Large intestine (tissue), 3 donors: ENCODE measurements around the gene CTBS. TPM values are rescaled to one million over a fixed set of nuclear protein-coding genes. Genes with fewer than 3 reads are reported as not detected.

Source experiments
- DNase-seq, 2 donors: peaks; one replicate each; pipeline versions ENCODE4 v3.0.0 to v3.0.0-alpha.2; 2013
- H3K27ac ChIP-seq: one replicate; pipeline ENCODE4 v1.5.1; 2013; ENCODE audit warnings: low read length
- H3K27me3 ChIP-seq: 2 replicates; pipeline ENCODE4 v1.6.1; 2013; ENCODE audit warnings: low read length; ENCODE audit not compliant: control insufficient read depth, insufficient read depth
- H3K36me3 ChIP-seq: 2 replicates; pipeline ENCODE4 v1.6.1; 2013; ENCODE audit warnings: low read length; ENCODE audit not compliant: control insufficient read depth, insufficient read depth
- H3K4me1 ChIP-seq: one replicate; pipeline ENCODE4 v1.6.1; 2013; ENCODE audit warnings: low read length; ENCODE audit not compliant: control insufficient read depth, insufficient read depth
- H3K4me3 ChIP-seq: one replicate; pipeline ENCODE4 v1.5.1; 2013; ENCODE audit warnings: low read length
- H3K9me3 ChIP-seq: one replicate; pipeline ENCODE4 v1.6.1; 2013; ENCODE audit warnings: mild to moderate bottlenecking, low read depth, low read length, moderate library complexity; ENCODE audit not compliant: control insufficient read depth
- WGBS: methylation state at CpG from one replicate; pipeline ENCODE4 v1.1.5; 2013; ENCODE audit warnings: low lambda C conversion rate; ENCODE audit not compliant: insufficient coverage; 5-methylcytosine and 5-hydroxymethylcytosine counted together
- polyA plus RNA-seq: library from polyadenylated mRNA; unstranded; fragments of 120-200 nt; gene quantifications from one replicate; pipeline ENCODE4 v1.2.1, GENCODE V29; 2013

The CTBS gene
- polyA plus RNA-seq, 1 donor = 26.5 TPM

- H3K4me3 ChIP-seq = no peak overlapping the region
- H3K36me3 ChIP-seq = no peaks in the 10 kb centered on the region
- no peak overlapping the region for H3K27ac ChIP-seq
- DNase-seq = no peak
- no peaks in the 10 kb centered on the region for H3K4me1 ChIP-seq
- peaks cover 4% of the 10 kb centered on the region for H3K9me3 ChIP-seq
- no peaks in the 10 kb centered on the region for H3K27me3 ChIP-seq
- no CpG with 5 or more reads among the region's 3 CpGs for WGBS
Observed at GRCh38 chr1:84587099-84587498, 12.9 kb upstream of the CTBS start.

GRCh38 chr1:84585803-84586202, 11.6 kb upstream of the CTBS start:
- no CpG with 5 or more reads among the region's 1 CpG for WGBS
- H3K4me1 ChIP-seq = no peaks in the 10 kb centered on the region
- H3K9me3 ChIP-seq = peaks cover 4% of the 10 kb centered on the region
- no peaks in the 10 kb centered on the region for H3K27me3 ChIP-seq
- H3K36me3 ChIP-seq = no peaks in the 10 kb centered on the region
- no peak overlapping the region for H3K4me3 ChIP-seq
- H3K27ac ChIP-seq = no peak overlapping the region
- DNase-seq = no peak

- Histone ChIP-seq H3K27me3 (no peaks in the 10 kb centered on the region), H3K9me3 (peaks cover 4% of the 10 kb centered on the region), H3K36me3 (no peaks in the 10 kb centered on the region), H3K4me1 (no peaks in the 10 kb centered on the region), H3K27ac (no peak overlapping the region), H3K4me3 (no peak overlapping the region)
- DNase-seq = no peak
- no CpG with 5 or more reads among the region's 2 CpGs for WGBS
Observed at GRCh38 chr1:84584126-84584525, 9.9 kb upstream of the CTBS start.

GRCh38 chr1:84583648-84584047, 9.4 kb upstream of the CTBS start:
- H3K4me3 ChIP-seq = no peak overlapping the region
- 81% methylated on average over 4 of the region's 10 CpGs for WGBS
- no peaks in the 10 kb centered on the region for H3K27me3 ChIP-seq
- H3K27ac ChIP-seq = no peak overlapping the region
- no peak for DNase-seq
- no peaks in the 10 kb centered on the region for H3K4me1 ChIP-seq
- H3K36me3 ChIP-seq = no peaks in the 10 kb centered on the region
- peaks cover 4% of the 10 kb centered on the region for H3K9me3 ChIP-seq

- Histone ChIP-seq H3K27me3 (no peaks in the 10 kb centered on the region), H3K4me3 (no peak overlapping the region), H3K4me1 (no peaks in the 10 kb centered on the region), H3K27ac (no peak overlapping the region), H3K36me3 (no peaks in the 10 kb centered on the region), H3K9me3 (peaks cover 4% of the 10 kb centered on the region)
- DNase-seq = peak in 1 of 2 donors; percentile 46
- no CpG with 5 or more reads among the region's 7 CpGs for WGBS
Observed at GRCh38 chr1:84582802-84583587, 8.8 kb upstream of the CTBS start.

- Histone ChIP-seq H3K4me1 (no peaks in the 10 kb centered on the region), H3K27ac (no peak overlapping the region), H3K9me3 (peaks cover 4% of the 10 kb centered on the region), H3K4me3 (no peak overlapping the region), H3K36me3 (no peaks in the 10 kb centered on the region), H3K27me3 (no peaks in the 10 kb centered on the region)
- DNase-seq = no peak
- no CpG with 5 or more reads among the region's 3 CpGs for WGBS
Observed at GRCh38 chr1:84581648-84582047, 7.4 kb upstream of the CTBS start.

GRCh38 chr1:84574936-84575335, 696 bp upstream of the CTBS start:
- no peak for DNase-seq
- peaks cover 3% of the 10 kb centered on the region for H3K9me3 ChIP-seq
- H3K27me3 ChIP-seq = no peaks in the 10 kb centered on the region
- H3K4me1 ChIP-seq = peaks cover 7% of the 10 kb centered on the region
- 90% methylated on average over 2 of the region's 7 CpGs for WGBS
- peak overlapping the region; percentile 81 for H3K4me3 ChIP-seq
- no peak overlapping the region for H3K27ac ChIP-seq
- H3K36me3 ChIP-seq = peaks cover 2% of the 10 kb centered on the region

- Histone ChIP-seq H3K4me1 (peaks cover 7% of the 10 kb centered on the region), H3K36me3 (peaks cover 9% of the 10 kb centered on the region), H3K4me3 (peak overlapping the region; percentile 81), H3K27me3 (no peaks in the 10 kb centered on the region), H3K27ac (peak overlapping the region; percentile 90), H3K9me3 (peaks cover 3% of the 10 kb centered on the region)
- no CpG with 5 or more reads among the region's 5 CpGs for WGBS
- peak; percentile 23 to 76 for DNase-seq
Observed at GRCh38 chr1:84573481-84573966, 716 bp downstream of the CTBS start.

- Histone ChIP-seq H3K36me3 (peaks cover 14% of the 10 kb centered on the region), H3K4me1 (peaks cover 7% of the 10 kb centered on the region), H3K4me3 (no peak overlapping the region), H3K27ac (no peak overlapping the region), H3K9me3 (peaks cover 3% of the 10 kb centered on the region), H3K27me3 (no peaks in the 10 kb centered on the region)
- no peak for DNase-seq
- 100% methylated on average over 1 of the region's 2 CpGs for WGBS
Observed at GRCh38 chr1:84571150-84571535, 3.1 kb downstream of the CTBS start.

- H3K9me3 ChIP-seq = peaks cover 3% of the 10 kb centered on the region
- H3K4me3 ChIP-seq = no peak overlapping the region
- H3K36me3 ChIP-seq = peaks cover 14% of the 10 kb centered on the region
- 100% methylated on average over 3 of the region's 7 CpGs for WGBS
- no peak overlapping the region for H3K27ac ChIP-seq
- H3K27me3 ChIP-seq = no peaks in the 10 kb centered on the region
- no peak for DNase-seq
- peaks cover 7% of the 10 kb centered on the region for H3K4me1 ChIP-seq
Observed at GRCh38 chr1:84570436-84571149, 3.6 kb downstream of the CTBS start.
